PC-9 (cell line): ENCODE data around the gene FMO5.

Source experiments
- EZH2 ChIP-seq: fragments of 200-600 bp; sonication (generic); IDR thresholded peaks from 2 replicates; pipeline ENCODE4 v1.8.0; 2017; ENCODE audit warnings: antibody characterized with exemption, low read depth
- TF ChIP-seq, protein P1 (sequence below): fragments of 200-600 bp; sonication (generic); conservative IDR thresholded peaks from 2 replicates; pipeline ENCODE4 v1.6.1; 2017; ENCODE audit warnings: mixed run types, antibody characterized with exemption, mild to moderate bottlenecking, moderate library complexity

DNA sequence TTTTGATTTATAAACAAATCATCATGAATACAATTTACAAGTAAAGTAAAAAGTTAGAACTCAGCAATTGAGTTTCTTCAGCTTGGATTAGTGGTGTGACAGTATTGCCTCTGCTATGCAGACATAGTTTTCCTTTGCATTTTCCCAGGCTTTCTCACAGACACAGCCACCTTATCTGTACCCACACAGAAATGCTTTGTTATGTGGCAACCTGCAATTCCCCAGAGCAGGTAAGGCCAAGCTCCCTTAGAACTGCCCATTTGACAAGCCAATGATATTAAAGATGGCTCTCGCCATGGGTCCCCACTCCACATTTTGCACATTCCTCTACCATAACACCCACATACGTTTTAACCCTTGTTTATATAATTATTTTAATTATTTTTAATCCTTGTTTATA, 14.2 kb downstream of the FMO5 start:
- no peak for TF ChIP-seq EZH2
- TF ChIP-seq, protein P1, sequence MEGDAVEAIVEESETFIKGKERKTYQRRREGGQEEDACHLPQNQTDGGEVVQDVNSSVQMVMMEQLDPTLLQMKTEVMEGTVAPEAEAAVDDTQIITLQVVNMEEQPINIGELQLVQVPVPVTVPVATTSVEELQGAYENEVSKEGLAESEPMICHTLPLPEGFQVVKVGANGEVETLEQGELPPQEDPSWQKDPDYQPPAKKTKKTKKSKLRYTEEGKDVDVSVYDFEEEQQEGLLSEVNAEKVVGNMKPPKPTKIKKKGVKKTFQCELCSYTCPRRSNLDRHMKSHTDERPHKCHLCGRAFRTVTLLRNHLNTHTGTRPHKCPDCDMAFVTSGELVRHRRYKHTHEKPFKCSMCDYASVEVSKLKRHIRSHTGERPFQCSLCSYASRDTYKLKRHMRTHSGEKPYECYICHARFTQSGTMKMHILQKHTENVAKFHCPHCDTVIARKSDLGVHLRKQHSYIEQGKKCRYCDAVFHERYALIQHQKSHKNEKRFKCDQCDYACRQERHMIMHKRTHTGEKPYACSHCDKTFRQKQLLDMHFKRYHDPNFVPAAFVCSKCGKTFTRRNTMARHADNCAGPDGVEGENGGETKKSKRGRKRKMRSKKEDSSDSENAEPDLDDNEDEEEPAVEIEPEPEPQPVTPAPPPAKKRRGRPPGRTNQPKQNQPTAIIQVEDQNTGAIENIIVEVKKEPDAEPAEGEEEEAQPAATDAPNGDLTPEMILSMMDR, result no peak
